Progenitor cell of endocrine pancreas (in vitro differentiated cells): Measurements from ENCODE around the gene ANKRD33B. TPM values are rescaled to one million over a fixed set of nuclear protein-coding genes. Genes with fewer than 3 reads are reported as not detected.

Source experiments
- DNase-seq: peaks from one replicate; pipeline ENCODE4 v3.0.0; 2021; ENCODE audit warnings: low spot score; ENCODE audit not compliant: unreplicated experiment
- H3K27ac Mint-ChIP-seq: 2 replicates; pipeline ENCODE4 v1.8.0; 2021; ENCODE audit warnings: mild to moderate bottlenecking, moderate library complexity, mixed read lengths
- H3K27me3 Mint-ChIP-seq: 2 replicates; pipeline ENCODE4 v1.8.0; 2021; ENCODE audit warnings: mixed read lengths
- H3K36me3 Mint-ChIP-seq: 2 replicates; pipeline ENCODE4 v1.8.0; 2022; ENCODE audit warnings: mixed read lengths; ENCODE audit not compliant: insufficient read depth
- H3K4me1 Mint-ChIP-seq: 2 replicates; pipeline ENCODE4 v1.8.0; 2021; ENCODE audit warnings: low read depth, mixed read lengths
- H3K4me3 Mint-ChIP-seq: 2 replicates; pipeline ENCODE4 v1.8.0; 2021; ENCODE audit warnings: low read depth, mild to moderate bottlenecking, moderate library complexity, mixed read lengths
- H3K9me3 Mint-ChIP-seq: 2 replicates; pipeline ENCODE4 v1.8.0; 2021; ENCODE audit warnings: low read depth, mixed read lengths
- CTCF ChIP-seq: fragments of 200-600 bp; sonication (generic); IDR thresholded peaks from one replicate; pipeline ENCODE4 v1.5.0; 2021; ENCODE audit warnings: antibody characterized with exemption, mild to moderate bottlenecking; ENCODE audit not compliant: unreplicated experiment
- total RNA-seq: library from RNA; stranded (reverse); gene quantifications from 2 replicates; pipeline ENCODE4 v1.2.1, GENCODE V29; 2021

Gene ANKRD33B
- total RNA-seq, 1 donor from 2014 or later = 2.1 TPM

DNA sequence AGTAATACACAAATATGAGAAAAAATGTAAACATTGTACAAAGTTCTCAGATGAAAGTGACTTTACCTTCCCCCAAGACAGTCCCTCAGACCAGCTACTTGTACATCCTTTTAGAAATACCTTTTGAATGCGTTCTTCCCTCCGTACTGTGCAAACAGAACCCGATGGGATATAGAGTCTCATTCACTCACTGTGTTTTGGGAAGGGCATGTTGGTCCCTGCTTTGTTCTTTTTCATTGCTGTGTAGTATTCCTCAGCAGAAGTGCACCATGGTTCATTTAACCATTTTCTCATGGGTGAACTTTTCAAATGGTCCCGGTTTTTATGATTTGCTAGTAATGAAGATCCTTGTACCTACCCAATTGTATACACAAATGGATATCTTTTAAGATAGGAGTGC is 94.4 kb downstream of the ANKRD33B start:
- Mint-ChIP-seq H3K4me1 (no peaks in the 10 kb centered on the region), H3K4me3 (no peak overlapping the region)

GRCh38 chr5:10660135-10660534 is 96.3 kb downstream of the ANKRD33B start:
- no peaks in the 10 kb centered on the region for H3K4me1 Mint-ChIP-seq
- H3K9me3 Mint-ChIP-seq = no peaks in the 10 kb centered on the region
- peaks cover 6% of the 10 kb centered on the region for H3K27me3 Mint-ChIP-seq
- no peaks in the 10 kb centered on the region for H3K36me3 Mint-ChIP-seq
- no peak overlapping the region for H3K4me3 Mint-ChIP-seq
- no peak overlapping the region for H3K27ac Mint-ChIP-seq
- TF ChIP-seq CTCF = no peak
- DNase-seq = no peak

More for the DNA sequence above, 94.4 kb downstream of the ANKRD33B start:
- DNase-seq = no peak
- Mint-ChIP-seq H3K36me3 (no peaks in the 10 kb centered on the region), H3K9me3 (no peaks in the 10 kb centered on the region), H3K27me3 (peaks cover 2% of the 10 kb centered on the region), H3K27ac (no peak overlapping the region)
- no peak for TF ChIP-seq CTCF

DNA sequence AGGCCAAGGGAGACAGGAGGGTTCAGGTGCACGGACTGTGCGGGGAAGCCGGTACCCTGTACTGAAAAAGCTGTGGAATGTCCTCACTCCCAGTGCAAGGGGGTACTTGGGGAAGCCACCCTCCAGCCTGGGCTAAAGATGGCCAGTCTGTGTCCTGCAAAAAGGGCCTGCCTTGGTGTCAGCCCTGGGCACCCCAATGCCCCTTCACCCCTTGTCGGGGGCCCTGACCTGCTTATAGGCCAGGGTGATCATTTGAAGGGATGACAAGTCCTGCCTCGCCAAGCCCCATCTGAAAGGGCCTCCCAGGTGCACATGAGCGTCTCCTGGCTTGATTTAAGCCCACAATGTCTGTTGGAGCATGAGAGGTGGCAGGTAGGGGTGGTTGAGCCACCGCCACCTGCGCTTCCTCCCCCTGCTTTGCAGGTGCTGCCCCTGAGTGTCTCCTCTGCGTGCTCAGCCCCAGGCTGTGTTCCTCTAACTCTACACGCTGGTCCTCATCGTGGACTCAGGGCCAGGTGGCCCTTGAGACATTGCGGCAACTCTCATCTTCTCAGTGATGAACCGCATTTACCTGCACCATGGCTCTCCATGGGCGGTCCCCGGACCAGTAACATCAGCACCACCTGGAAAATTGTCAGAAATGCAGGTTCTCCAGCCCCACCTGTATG is 97.0 kb downstream of the ANKRD33B start:
- H3K36me3 Mint-ChIP-seq = no peaks in the 10 kb centered on the region
- H3K9me3 Mint-ChIP-seq = no peaks in the 10 kb centered on the region
- H3K27me3 Mint-ChIP-seq = peaks cover 6% of the 10 kb centered on the region
- no peak overlapping the region for H3K27ac Mint-ChIP-seq
- no peaks in the 10 kb centered on the region for H3K4me1 Mint-ChIP-seq
- no peak overlapping the region for H3K4me3 Mint-ChIP-seq
- no peak for DNase-seq
- no peak for TF ChIP-seq CTCF

- Mint-ChIP-seq H3K27me3 (peaks cover 6% of the 10 kb centered on the region), H3K4me1 (no peaks in the 10 kb centered on the region), H3K27ac (no peak overlapping the region), H3K9me3 (no peaks in the 10 kb centered on the region), H3K36me3 (no peaks in the 10 kb centered on the region), H3K4me3 (no peak overlapping the region)
- DNase-seq = no peak
- no peak for TF ChIP-seq CTCF
Measured at GRCh38 chr5:10661401-10661800, 97.5 kb downstream of the ANKRD33B start.

DNA sequence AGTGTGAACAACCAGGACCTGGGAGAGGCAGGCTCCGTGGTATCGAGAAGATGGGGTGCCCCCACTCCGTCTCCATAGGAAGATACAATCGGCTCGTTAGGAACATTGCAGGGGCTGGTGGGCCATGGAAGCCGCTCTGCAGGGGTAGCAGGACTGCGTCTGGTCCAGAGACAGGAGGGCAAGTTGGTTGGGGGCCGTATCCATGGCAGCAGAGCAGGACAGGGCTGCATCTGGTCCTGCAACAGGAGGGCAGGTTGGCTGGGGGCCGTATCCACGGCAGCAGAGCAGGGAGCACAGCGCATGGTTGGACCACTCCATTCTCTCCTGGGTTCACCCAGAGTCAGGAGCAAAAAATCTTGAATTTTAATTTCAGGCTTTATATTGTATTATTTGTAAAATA is 98.2 kb downstream of the ANKRD33B start:
- no peak for DNase-seq
- peaks cover 6% of the 10 kb centered on the region for H3K27me3 Mint-ChIP-seq
- peaks cover 2% of the 10 kb centered on the region for H3K4me1 Mint-ChIP-seq
- no peak overlapping the region for H3K4me3 Mint-ChIP-seq
- no peak for TF ChIP-seq CTCF
- no peaks in the 10 kb centered on the region for H3K9me3 Mint-ChIP-seq
- no peaks in the 10 kb centered on the region for H3K36me3 Mint-ChIP-seq
- H3K27ac Mint-ChIP-seq = no peak overlapping the region
